Measurements from ENCODE around the gene FHIP2A. TPM values are rescaled to one million over a fixed set of nuclear protein-coding genes. Genes with fewer than 3 reads are reported as not detected.

Gene FHIP2A
- polyA plus RNA-seq, 1 donor from 2014 or later, result 30.7 TPM

DNA sequence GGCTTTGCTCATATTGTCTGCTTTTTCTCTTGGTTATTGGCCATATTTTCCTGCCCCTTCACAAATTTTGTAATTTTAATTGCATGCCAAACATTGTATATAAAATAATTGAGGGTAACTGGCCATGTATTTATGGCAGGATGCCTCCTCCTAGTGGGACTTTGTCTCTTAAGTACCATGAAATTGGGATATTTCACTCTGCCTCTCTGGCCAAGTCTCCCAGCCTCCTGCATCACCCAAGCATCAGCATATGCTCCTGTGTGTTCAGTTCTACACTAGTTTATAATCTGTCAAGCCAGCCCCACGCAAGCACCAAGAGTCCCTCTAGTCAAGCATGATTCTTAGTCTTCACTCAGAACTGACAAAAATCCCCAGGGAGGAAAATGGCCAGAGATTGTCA, 44.2 kb upstream of the FHIP2A start:
- TF ChIP-seq, protein P1, sequence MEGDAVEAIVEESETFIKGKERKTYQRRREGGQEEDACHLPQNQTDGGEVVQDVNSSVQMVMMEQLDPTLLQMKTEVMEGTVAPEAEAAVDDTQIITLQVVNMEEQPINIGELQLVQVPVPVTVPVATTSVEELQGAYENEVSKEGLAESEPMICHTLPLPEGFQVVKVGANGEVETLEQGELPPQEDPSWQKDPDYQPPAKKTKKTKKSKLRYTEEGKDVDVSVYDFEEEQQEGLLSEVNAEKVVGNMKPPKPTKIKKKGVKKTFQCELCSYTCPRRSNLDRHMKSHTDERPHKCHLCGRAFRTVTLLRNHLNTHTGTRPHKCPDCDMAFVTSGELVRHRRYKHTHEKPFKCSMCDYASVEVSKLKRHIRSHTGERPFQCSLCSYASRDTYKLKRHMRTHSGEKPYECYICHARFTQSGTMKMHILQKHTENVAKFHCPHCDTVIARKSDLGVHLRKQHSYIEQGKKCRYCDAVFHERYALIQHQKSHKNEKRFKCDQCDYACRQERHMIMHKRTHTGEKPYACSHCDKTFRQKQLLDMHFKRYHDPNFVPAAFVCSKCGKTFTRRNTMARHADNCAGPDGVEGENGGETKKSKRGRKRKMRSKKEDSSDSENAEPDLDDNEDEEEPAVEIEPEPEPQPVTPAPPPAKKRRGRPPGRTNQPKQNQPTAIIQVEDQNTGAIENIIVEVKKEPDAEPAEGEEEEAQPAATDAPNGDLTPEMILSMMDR (IDR thresholded peaks at IDR 0.05; ENCODE audit: poor library complexity, severe bottlenecking), result no peak
- TF ChIP-seq EP300 (conservative IDR thresholded peaks at IDR 0.05; ENCODE audit: poor library complexity, severe bottlenecking) (no peak), TAF1 (IDR thresholded peaks at IDR 0.05; ENCODE audit: low read depth) (no peak)
- Histone ChIP-seq H3K4me3 (ENCODE audit: low read length) (no peak overlapping the region), H3K9me3 (ENCODE audit: low read length) (no peaks in the 10 kb centered on the region), H3F3A (ENCODE audit: insufficient read depth, low read length, poor library complexity, severe bottlenecking) (no peaks in the 10 kb centered on the region), H3K27ac (ENCODE audit: low read length) (no peak overlapping the region), H3K27me3 (ENCODE audit: insufficient read depth, low read depth, low read length) (no peaks in the 10 kb centered on the region), H3K79me2 (replicated peaks; ENCODE audit: insufficient read depth, low read length) (no peaks in the 10 kb centered on the region), H2AFZ (ENCODE audit: low read depth, low read length) (no peak overlapping the region), H4K20me1 (ENCODE audit: insufficient read depth) (no peaks in the 10 kb centered on the region), H3K9me2 (ENCODE audit: insufficient read depth, low read length) (no peaks in the 10 kb centered on the region), H3K4me2 (ENCODE audit: low read length) (no peak overlapping the region), H3K36me3 (ENCODE audit: insufficient read depth, low read length) (no peaks in the 10 kb centered on the region), H3K9ac (ENCODE audit: low read length) (no peak overlapping the region)

DNA sequence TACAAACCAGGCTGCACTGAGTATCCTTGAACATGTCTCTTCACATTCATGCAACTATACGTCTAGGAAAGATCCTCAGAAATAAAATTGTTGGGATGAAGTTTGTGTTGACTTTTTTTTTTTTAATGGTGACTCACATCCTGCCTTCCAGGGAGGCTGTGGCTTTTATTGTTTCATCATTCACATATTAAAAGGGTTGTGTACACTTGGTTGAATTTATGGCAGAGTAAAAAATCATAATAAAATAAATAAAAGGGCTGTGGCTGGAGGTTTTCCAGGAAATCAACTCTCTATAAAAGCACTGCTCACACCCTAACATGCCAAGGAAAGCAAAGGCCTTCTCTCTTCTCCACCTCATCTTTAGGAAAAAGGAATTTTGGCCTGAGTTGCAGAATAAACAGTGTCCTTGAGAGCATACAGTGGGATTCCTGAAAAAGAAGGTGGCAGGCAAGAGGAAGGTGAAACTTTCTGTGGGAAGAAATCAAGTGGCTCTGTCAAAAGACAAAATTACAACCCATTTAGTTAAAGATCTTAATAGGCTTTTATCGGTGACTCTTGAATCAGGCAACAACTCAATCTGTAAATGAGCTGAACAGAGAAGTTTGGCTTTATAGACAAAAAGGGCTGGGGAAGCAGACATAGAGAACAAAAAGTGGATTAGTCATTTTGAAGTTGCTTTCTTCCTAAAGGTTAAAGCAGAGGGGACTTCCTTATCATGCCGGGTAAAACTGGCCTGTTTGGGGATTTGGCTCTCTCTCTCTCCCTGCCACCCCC, 41.6 kb upstream of the FHIP2A start:
- TF ChIP-seq POLR2AphosphoS5 (IDR thresholded peaks at IDR 0.05) (no peak), TAF1 (IDR thresholded peaks at IDR 0.05; ENCODE audit: low read depth) (no peak), MXI1 (conservative IDR thresholded peaks at IDR 0.05; ENCODE audit: poor library complexity, severe bottlenecking) (no peak), EZH2 (IDR thresholded peaks at IDR 0.05; ENCODE audit: borderline replicate concordance, insufficient read depth, low read length, poor library complexity, severe bottlenecking) (no peak), SMC3 (conservative IDR thresholded peaks at IDR 0.05; ENCODE audit: poor library complexity) (no peak), EP300 (conservative IDR thresholded peaks at IDR 0.05; ENCODE audit: poor library complexity, severe bottlenecking) (no peak), RAD21 (conservative IDR thresholded peaks at IDR 0.05) (no peak)
- TF ChIP-seq, protein P2, sequence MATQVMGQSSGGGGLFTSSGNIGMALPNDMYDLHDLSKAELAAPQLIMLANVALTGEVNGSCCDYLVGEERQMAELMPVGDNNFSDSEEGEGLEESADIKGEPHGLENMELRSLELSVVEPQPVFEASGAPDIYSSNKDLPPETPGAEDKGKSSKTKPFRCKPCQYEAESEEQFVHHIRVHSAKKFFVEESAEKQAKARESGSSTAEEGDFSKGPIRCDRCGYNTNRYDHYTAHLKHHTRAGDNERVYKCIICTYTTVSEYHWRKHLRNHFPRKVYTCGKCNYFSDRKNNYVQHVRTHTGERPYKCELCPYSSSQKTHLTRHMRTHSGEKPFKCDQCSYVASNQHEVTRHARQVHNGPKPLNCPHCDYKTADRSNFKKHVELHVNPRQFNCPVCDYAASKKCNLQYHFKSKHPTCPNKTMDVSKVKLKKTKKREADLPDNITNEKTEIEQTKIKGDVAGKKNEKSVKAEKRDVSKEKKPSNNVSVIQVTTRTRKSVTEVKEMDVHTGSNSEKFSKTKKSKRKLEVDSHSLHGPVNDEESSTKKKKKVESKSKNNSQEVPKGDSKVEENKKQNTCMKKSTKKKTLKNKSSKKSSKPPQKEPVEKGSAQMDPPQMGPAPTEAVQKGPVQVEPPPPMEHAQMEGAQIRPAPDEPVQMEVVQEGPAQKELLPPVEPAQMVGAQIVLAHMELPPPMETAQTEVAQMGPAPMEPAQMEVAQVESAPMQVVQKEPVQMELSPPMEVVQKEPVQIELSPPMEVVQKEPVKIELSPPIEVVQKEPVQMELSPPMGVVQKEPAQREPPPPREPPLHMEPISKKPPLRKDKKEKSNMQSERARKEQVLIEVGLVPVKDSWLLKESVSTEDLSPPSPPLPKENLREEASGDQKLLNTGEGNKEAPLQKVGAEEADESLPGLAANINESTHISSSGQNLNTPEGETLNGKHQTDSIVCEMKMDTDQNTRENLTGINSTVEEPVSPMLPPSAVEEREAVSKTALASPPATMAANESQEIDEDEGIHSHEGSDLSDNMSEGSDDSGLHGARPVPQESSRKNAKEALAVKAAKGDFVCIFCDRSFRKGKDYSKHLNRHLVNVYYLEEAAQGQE (IDR thresholded peaks at IDR 0.05; ENCODE audit: borderline replicate concordance), result no peak
- TF ChIP-seq, protein P1 (IDR thresholded peaks at IDR 0.05; ENCODE audit: poor library complexity, severe bottlenecking), result no peak
- no peaks in the 10 kb centered on the region for H4K20me1 ChIP-seq (ENCODE audit: insufficient read depth)
- H3K4me3 ChIP-seq (ENCODE audit: low read length), result no peak overlapping the region
- H3K27me3 ChIP-seq (ENCODE audit: insufficient read depth, low read depth, low read length), result no peaks in the 10 kb centered on the region
- H3F3A ChIP-seq (ENCODE audit: insufficient read depth, low read length, poor library complexity, severe bottlenecking), result no peaks in the 10 kb centered on the region
- H3K9ac ChIP-seq (ENCODE audit: low read length), result no peak overlapping the region
- H2AFZ ChIP-seq (ENCODE audit: low read depth, low read length), result no peak overlapping the region
- H3K4me2 ChIP-seq (ENCODE audit: low read length), result no peak overlapping the region
- no peaks in the 10 kb centered on the region for H3K36me3 ChIP-seq (ENCODE audit: insufficient read depth, low read length)
- H3K27ac ChIP-seq (ENCODE audit: low read length), result no peak overlapping the region
- no peaks in the 10 kb centered on the region for H3K79me2 ChIP-seq (replicated peaks; ENCODE audit: insufficient read depth, low read length)
- H3K9me3 ChIP-seq (ENCODE audit: low read length), result no peaks in the 10 kb centered on the region
- H3K9me2 ChIP-seq (ENCODE audit: insufficient read depth, low read length), result no peaks in the 10 kb centered on the region
